Measurements from ENCODE around the gene C19orf67. TPM values are rescaled to one million over a fixed set of nuclear protein-coding genes. Genes with fewer than 3 reads are reported as not detected.

Gene C19orf67
- total RNA-seq, 5 donors from 2014 or later (not counting 1 experiment from before 2014, with no cell fraction given) = 0.53 to 0.98 (median 0.58) TPM; not detected in 2

DNA sequence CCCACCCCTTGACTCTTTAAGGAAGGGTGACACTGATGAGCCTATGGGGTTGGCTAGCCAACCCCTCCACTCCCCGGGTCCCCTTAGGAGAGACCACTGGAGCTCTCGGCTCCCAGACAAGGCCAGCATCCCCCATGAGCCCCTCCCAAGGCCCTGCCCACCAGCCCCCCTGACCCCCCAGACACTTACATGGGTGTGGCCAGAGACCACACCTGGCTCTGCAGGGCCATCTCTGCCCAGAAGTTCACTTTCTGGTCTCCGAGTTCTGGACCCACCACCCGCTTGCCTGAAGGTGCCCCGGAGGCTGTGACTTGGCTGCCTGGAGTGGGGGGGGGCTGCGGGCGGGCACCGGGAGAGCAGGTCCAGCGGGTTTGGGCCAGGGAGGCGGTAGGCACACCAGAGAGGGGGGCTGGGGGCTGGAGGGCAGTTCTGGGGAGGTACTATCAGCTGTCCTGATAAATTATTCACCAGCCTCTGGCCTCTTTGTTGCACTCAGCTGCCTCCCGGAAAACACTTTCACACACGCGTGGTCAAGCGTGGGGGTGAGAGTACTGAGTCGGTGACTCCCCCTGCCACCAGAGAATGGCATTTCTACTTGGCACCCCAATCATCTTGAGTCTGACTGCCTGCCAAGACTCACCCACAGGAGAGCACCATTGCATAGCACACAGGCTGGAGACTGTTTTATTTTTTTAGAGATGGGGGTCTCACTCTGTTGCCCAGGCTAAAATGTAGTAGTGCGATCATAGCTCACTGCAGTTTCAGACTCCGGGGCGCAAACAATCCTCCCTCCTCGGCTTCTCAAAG, 23.6 kb downstream of the C19orf67 start, which contains the start of gene PALM3:
PALM3 (minus strand) TSS at position 326 of the 807 bp plus-strand sequence; CDS start at position 230, 96 bp downstream.
- ATAC-seq (replicated peaks in 1 of 4) = no peak
- ChIA-PET CTCF (interaction anchor here (0.5 kb wide), 2 partner anchors 15 to 91 kb away, joined by 6 to 9 read pairs; no protein-coding TSS in a partner anchor), POLR2A (no interaction called here)
- 88% methylated on average over 11 of the region's 19 CpGs for WGBS (ENCODE audit: insufficient coverage)
- peaks cover 19 to 33% of the 10 kb centered on the region in 2 donors for H3K27me3 Mint-ChIP-seq
- H3K36me3 Mint-ChIP-seq = no peaks in the 10 kb centered on the region
- no peaks in the 10 kb centered on the region for H3K9me3 ChIP-seq
- peaks cover 3 to 24% of the 10 kb centered on the region in 2 experiments for H3K4me1 ChIP-seq (ENCODE audit: control insufficient read depth in 1 of 2, extremely low read depth in 1 of 2, insufficient read depth in 2 of 2, low read length in 2 of 2)
- no peaks in the 10 kb centered on the region for H3K36me3 ChIP-seq (ENCODE audit: control insufficient read depth in 2 of 2, extremely low read depth in 1 of 2, insufficient read depth in 1 of 2, low read length in 1 of 2)
- peaks cover 14 to 21% (median 16%) of the 10 kb centered on the region in 3 donors for H3K4me1 Mint-ChIP-seq
- H3K27me3 ChIP-seq (replicated peaks in 1 of 2; ENCODE audit: control insufficient read depth in 2 of 2, extremely low read depth in 1 of 2, insufficient read depth in 2 of 2, low read length in 1 of 2) = peaks cover 4 to 56% of the 10 kb centered on the region in 2 experiments
- H3K4me3 ChIP-seq (ENCODE audit: control insufficient read depth in 1 of 2, extremely low read depth in 1 of 2, low read length in 1 of 2) = no peak within 1 kb of the TSS
- DNase-seq = no peak
- H3K4me3 Mint-ChIP-seq = no peak within 1 kb of the TSS
- H3K9me3 Mint-ChIP-seq = no peaks in the 10 kb centered on the region
- H3K27ac ChIP-seq (ENCODE audit: low read length) = no peak within 1 kb of the TSS
- H3K27ac Mint-ChIP-seq = no peak within 1 kb of the TSS

GRCh38 chr19:14061081-14061749, 24.4 kb downstream of the C19orf67 start:
- Histone ChIP-seq H3K36me3 (ENCODE audit: control insufficient read depth in 2 of 2, extremely low read depth in 1 of 2, insufficient read depth in 1 of 2, low read length in 1 of 2) (no peaks in the 10 kb centered on the region), H3K27ac (ENCODE audit: low read length) (no peak overlapping the region), H3K4me1 (ENCODE audit: control insufficient read depth in 1 of 2, extremely low read depth in 1 of 2, insufficient read depth in 2 of 2, low read length in 2 of 2) (peaks cover 3 to 24% of the 10 kb centered on the region in 2 experiments), H3K4me3 (ENCODE audit: control insufficient read depth in 1 of 2, extremely low read depth in 1 of 2, low read length in 1 of 2) (no peak overlapping the region), H3K9me3 (no peaks in the 10 kb centered on the region), H3K27me3 (replicated peaks in 1 of 2; ENCODE audit: control insufficient read depth in 2 of 2, extremely low read depth in 1 of 2, insufficient read depth in 2 of 2, low read length in 1 of 2) (peaks cover 4 to 60% of the 10 kb centered on the region in 2 experiments)
- peaks cover 19 to 33% of the 10 kb centered on the region in 2 donors for H3K27me3 Mint-ChIP-seq
- 40% methylated on average over 1 of the region's 9 CpGs for WGBS (ENCODE audit: insufficient coverage)
- POLR2A ChIA-PET = interaction anchor here in 1 of 2 donors (0.5 kb wide), 1 partner anchor 16 kb away, joined by 7 read pairs; no protein-coding TSS in a partner anchor
- DNase-seq (no peak), ATAC-seq (replicated peaks in 1 of 4) (no peak)
- H3K27ac Mint-ChIP-seq = no peak overlapping the region
- no peak overlapping the region for H3K4me3 Mint-ChIP-seq
- peaks cover 14 to 23% (median 16%) of the 10 kb centered on the region in 3 donors for H3K4me1 Mint-ChIP-seq
- H3K9me3 Mint-ChIP-seq = no peaks in the 10 kb centered on the region
- CTCF ChIA-PET = interaction anchor here (0.6 kb wide), 4 partner anchors 17 to 173 kb away, joined by 4 to 6 read pairs (median 4); no protein-coding TSS in a partner anchor
- no peaks in the 10 kb centered on the region for H3K36me3 Mint-ChIP-seq

- H3K4me3 ChIP-seq (ENCODE audit: control insufficient read depth in 1 of 2, extremely low read depth in 1 of 2, low read length in 1 of 2) = no peak overlapping the region
- H3K4me1 Mint-ChIP-seq = peaks cover 14 to 24% (median 23%) of the 10 kb centered on the region in 3 donors
- H3K27ac Mint-ChIP-seq = no peak overlapping the region
- no peak for ATAC-seq (replicated peaks in 1 of 4)
- DNase-seq = no peak
- 65% methylated on average over 5 of the region's 8 CpGs for WGBS (ENCODE audit: insufficient coverage)
- H3K9me3 Mint-ChIP-seq = no peaks in the 10 kb centered on the region
- ChIA-PET POLR2A (interaction anchor here in 1 of 2 donors (0.6 kb wide), 1 partner anchor 12 kb away, joined by 4 read pairs; no protein-coding TSS in a partner anchor), CTCF (interaction anchor here (1.0 to 1.7 kb wide), 6 partner anchors 10 to 77 kb away, joined by 3 to 6 read pairs (median 4); partner anchors contain the start of gene ASF1B (in 1 of the 2))
- H3K27ac ChIP-seq (ENCODE audit: low read length) = no peak overlapping the region
- peak overlapping the region in 1 of 3 donors; percentile 35 for H3K4me3 Mint-ChIP-seq
- no peaks in the 10 kb centered on the region for H3K36me3 ChIP-seq (ENCODE audit: control insufficient read depth in 2 of 2, extremely low read depth in 1 of 2, insufficient read depth in 1 of 2, low read length in 1 of 2)
- H3K36me3 Mint-ChIP-seq = no peaks in the 10 kb centered on the region
- peaks cover 19 to 33% of the 10 kb centered on the region in 2 donors for H3K27me3 Mint-ChIP-seq
- peaks cover 3 to 24% of the 10 kb centered on the region in 2 experiments for H3K4me1 ChIP-seq (ENCODE audit: control insufficient read depth in 1 of 2, extremely low read depth in 1 of 2, insufficient read depth in 2 of 2, low read length in 2 of 2)
- H3K27me3 ChIP-seq (replicated peaks in 1 of 2; ENCODE audit: control insufficient read depth in 2 of 2, extremely low read depth in 1 of 2, insufficient read depth in 2 of 2, low read length in 1 of 2) = peaks cover 4 to 61% of the 10 kb centered on the region in 2 experiments
- no peaks in the 10 kb centered on the region for H3K9me3 ChIP-seq
Measured at GRCh38 chr19:14059652-14060155, 25.9 kb downstream of the C19orf67 start.

GRCh38 chr19:14059093-14059480, 26.5 kb downstream of the C19orf67 start:
- ChIA-PET POLR2A (interaction anchor here in 1 of 2 donors (0.5 kb wide), 1 partner anchor 10 kb away, joined by 10 read pairs; no protein-coding TSS in a partner anchor), CTCF (interaction anchor here (0.6 to 1.7 kb wide), 11 partner anchors 10 to 125 kb away, joined by 3 to 6 read pairs (median 3); partner anchors contain the start of gene ASF1B (in 1 of the 2))
- H3K4me1 Mint-ChIP-seq = peaks cover 14 to 28% (median 23%) of the 10 kb centered on the region in 3 donors
- peaks cover 19 to 33% of the 10 kb centered on the region in 2 donors for H3K27me3 Mint-ChIP-seq
- no peak overlapping the region for H3K27ac Mint-ChIP-seq
- DNase-seq (peak in 26 of 35 experiments; percentile 5 to 72 (median 45)), ATAC-seq (replicated peaks in 1 of 4) (peak in 1 of 4 experiments; percentile 61)
- H3K4me3 Mint-ChIP-seq = peak overlapping the region; percentile 21 to 75 (median 37)
- peaks cover 3 to 24% of the 10 kb centered on the region in 2 experiments for H3K4me1 ChIP-seq (ENCODE audit: control insufficient read depth in 1 of 2, extremely low read depth in 1 of 2, insufficient read depth in 2 of 2, low read length in 2 of 2)
- H3K27ac ChIP-seq (ENCODE audit: low read length) = no peak overlapping the region
- no peaks in the 10 kb centered on the region for H3K9me3 Mint-ChIP-seq
- no peaks in the 10 kb centered on the region for H3K36me3 ChIP-seq (ENCODE audit: control insufficient read depth in 2 of 2, extremely low read depth in 1 of 2, insufficient read depth in 1 of 2, low read length in 1 of 2)
- H3K9me3 ChIP-seq = no peaks in the 10 kb centered on the region
- H3K4me3 ChIP-seq (ENCODE audit: control insufficient read depth in 1 of 2, extremely low read depth in 1 of 2, low read length in 1 of 2) = no peak overlapping the region
- peaks cover 4 to 61% of the 10 kb centered on the region in 2 experiments for H3K27me3 ChIP-seq (replicated peaks in 1 of 2; ENCODE audit: control insufficient read depth in 2 of 2, extremely low read depth in 1 of 2, insufficient read depth in 2 of 2, low read length in 1 of 2)
- WGBS (ENCODE audit: insufficient coverage) = 0% methylated on average over 9 of the region's 15 CpGs
- no peaks in the 10 kb centered on the region for H3K36me3 Mint-ChIP-seq

- H3K27me3 ChIP-seq (replicated peaks in 1 of 2; ENCODE audit: control insufficient read depth in 2 of 2, extremely low read depth in 1 of 2, insufficient read depth in 2 of 2, low read length in 1 of 2) = peaks cover 4 to 61% of the 10 kb centered on the region in 2 experiments
- ATAC-seq (replicated peaks in 1 of 4) = no peak
- Mint-ChIP-seq H3K9me3 (no peaks in the 10 kb centered on the region), H3K4me1 (peaks cover 14 to 32% (median 23%) of the 10 kb centered on the region in 3 donors), H3K36me3 (no peaks in the 10 kb centered on the region), H3K27me3 (peaks cover 19 to 33% of the 10 kb centered on the region in 2 donors), H3K4me3 (peak overlapping the region; percentile 57 to 75 (median 65)), H3K27ac (peak overlapping the region in 1 of 2 donors; percentile 38)
- no peak overlapping the region for H3K4me3 ChIP-seq (ENCODE audit: control insufficient read depth in 1 of 2, extremely low read depth in 1 of 2, low read length in 1 of 2)
- ChIA-PET POLR2A (interaction anchor here in 1 of 2 donors (0.5 to 0.6 kb wide), 2 partner anchors 9 to 327 kb away, joined by 4 to 10 read pairs; no protein-coding TSS in a partner anchor), CTCF (interaction anchor here (0.6 to 1.7 kb wide), 10 partner anchors 10 to 126 kb away, joined by 3 to 6 read pairs (median 3); partner anchors contain the start of gene ASF1B (in 1 of the 2))
- no peak overlapping the region for H3K27ac ChIP-seq (ENCODE audit: low read length)
- peaks cover 3 to 24% of the 10 kb centered on the region in 2 experiments for H3K4me1 ChIP-seq (ENCODE audit: control insufficient read depth in 1 of 2, extremely low read depth in 1 of 2, insufficient read depth in 2 of 2, low read length in 2 of 2)
- no peaks in the 10 kb centered on the region for H3K9me3 ChIP-seq
- DNase-seq = no peak
- peaks cover 0 to under 1% of the 10 kb centered on the region in 2 donors for H3K36me3 ChIP-seq (ENCODE audit: control insufficient read depth in 2 of 2, extremely low read depth in 1 of 2, insufficient read depth in 1 of 2, low read length in 1 of 2)
- WGBS (ENCODE audit: insufficient coverage) = 26% methylated on average over 16 of the region's 17 CpGs
Measured at GRCh38 chr19:14058182-14059092, 27.1 kb downstream of the C19orf67 start.
